Measurements from ENCODE around the gene SH2D2A. TPM values are rescaled to one million over a fixed set of nuclear protein-coding genes. Genes with fewer than 3 reads are reported as not detected.
"Not testable (repeated sequence)": the region's sequence is repeated elsewhere in the genome, so short reads cannot be mapped to it uniquely, and the experiment has no call there.

The SH2D2A gene
- total RNA-seq, 2 experiments from 2014 or later: 134 to 138 TPM

DNA sequence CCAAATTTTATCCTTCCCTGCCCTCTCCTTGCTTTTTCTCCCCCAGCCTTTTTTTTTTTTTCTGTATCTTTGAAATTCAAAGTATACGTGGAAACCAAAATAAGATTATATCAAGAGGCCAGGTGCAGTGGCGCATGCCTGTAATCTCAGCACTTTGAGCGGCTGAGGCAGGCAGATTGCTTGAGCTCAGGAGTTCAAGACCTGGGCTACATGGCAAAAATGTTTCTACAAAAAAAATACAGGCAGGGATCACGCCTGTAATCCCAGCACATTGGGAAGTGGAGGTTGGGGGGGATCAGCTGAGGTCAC, 55.9 kb downstream of the SH2D2A start:
- no peaks in the 10 kb centered on the region for H3K9me3 Mint-ChIP-seq
- H3K4me1 Mint-ChIP-seq (ENCODE audit: low read depth): no peaks in the 10 kb centered on the region
- intact Hi-C loops (cut with micrococcal nuclease): no loop called here
- CTCF ChIA-PET: interaction anchor here (0.8 to 1.5 kb wide), 3 partner anchors 9 to 34 kb away, joined by 3 to 7 read pairs (median 6); partner anchors contain the start of gene MRPL24
- no peak overlapping the region for H3K27ac Mint-ChIP-seq
- DNase-seq: no peak
- no peaks in the 10 kb centered on the region for H3K27me3 Mint-ChIP-seq (ENCODE audit: low read depth)
- H3K4me3 Mint-ChIP-seq: no peak overlapping the region
- H3K36me3 Mint-ChIP-seq (ENCODE audit: low read depth): no peaks in the 10 kb centered on the region

- Mint-ChIP-seq H3K4me3 (no peak overlapping the region), H3K36me3 (ENCODE audit: low read depth) (no peaks in the 10 kb centered on the region), H3K9me3 (no peaks in the 10 kb centered on the region), H3K4me1 (ENCODE audit: low read depth) (no peaks in the 10 kb centered on the region), H3K27me3 (ENCODE audit: low read depth) (no peaks in the 10 kb centered on the region), H3K27ac (no peak overlapping the region)
- DNase-seq: no peak
- CTCF ChIA-PET: interaction anchor here (1.3 to 1.5 kb wide), 2 partner anchors 8 to 34 kb away, joined by 6 to 7 read pairs; no protein-coding TSS in a partner anchor
- intact Hi-C loops (cut with micrococcal nuclease): no loop called here
Measured at GRCh38 chr1:156760092-156760795, 56.4 kb downstream of the SH2D2A start.

- DNase-seq; intact Hi-C loops (cut with micrococcal nuclease); H3K27ac Mint-ChIP-seq; H3K27me3 Mint-ChIP-seq (ENCODE audit: low read depth); H3K4me1 Mint-ChIP-seq (ENCODE audit: low read depth); H3K36me3 Mint-ChIP-seq (ENCODE audit: low read depth); H3K4me3 Mint-ChIP-seq; H3K9me3 Mint-ChIP-seq: not testable (repeated sequence)
- CTCF ChIA-PET: interaction anchor here (0.6 to 2.1 kb wide), 2 partner anchors 15 to 68 kb away, joined by 3 to 7 read pairs; no protein-coding TSS in a partner anchor
Measured at GRCh38 chr1:156757572-156758253, 58.9 kb downstream of the SH2D2A start.

GRCh38 chr1:156756355-156756754, 60.3 kb downstream of the SH2D2A start:
- H3K27ac Mint-ChIP-seq: no peak overlapping the region
- peaks cover 8% of the 10 kb centered on the region for H3K4me1 Mint-ChIP-seq (ENCODE audit: low read depth)

More at GRCh38 chr1:156756355-156756754, 60.3 kb downstream of the SH2D2A start:
- no peaks in the 10 kb centered on the region for H3K36me3 Mint-ChIP-seq (ENCODE audit: low read depth)
- no peak for DNase-seq
- H3K9me3 Mint-ChIP-seq: no peaks in the 10 kb centered on the region
- CTCF ChIA-PET: interaction anchor here (0.5 to 2.1 kb wide), 10 partner anchors 9 to 288 kb away, joined by 3 to 9 read pairs (median 4); no protein-coding TSS in a partner anchor
- intact Hi-C loops (cut with micrococcal nuclease): no loop called here
- H3K27me3 Mint-ChIP-seq (ENCODE audit: low read depth): no peaks in the 10 kb centered on the region
- no peak overlapping the region for H3K4me3 Mint-ChIP-seq

Other genes with a start within 250 kb of the SH2D2A start
- 10 to 100 TPM in 1 of 2 experiments, 1 to 10 TPM in 1; 9.4 to 10.6 TPM for gene IQGAP3, start 244.3 kb downstream of the SH2D2A start, total RNA-seq
- 1 to 10 TPM; 3.1 to 3.9 TPM for gene TTC24, start 237.1 kb downstream of the SH2D2A start, total RNA-seq
- gene NAXE, start 225.1 kb downstream of the SH2D2A start, total RNA-seq: 10 to 100 TPM; 77.4 to 84.6 TPM
- 10 to 100 TPM; 37.5 to 38.3 TPM for gene GPATCH4, start 215.4 kb downstream of the SH2D2A start, total RNA-seq
- under 1 TPM; 0.40 to 0.55 TPM for gene HAPLN2, start 197.4 kb downstream of the SH2D2A start, total RNA-seq
- not detected for gene BCAN, start 174.7 kb downstream of the SH2D2A start, total RNA-seq
- gene NES, start 139.4 kb downstream of the SH2D2A start, total RNA-seq: not detected
- under 1 TPM; 0.45 to 0.72 TPM for gene CRABP2, start 111.3 kb downstream of the SH2D2A start, total RNA-seq
- gene METTL25B, start 88.4 kb downstream of the SH2D2A start, total RNA-seq: 10 to 100 TPM; 35.3 to 35.5 TPM
- 10 to 100 TPM; 24.8 to 28.7 TPM for gene ISG20L2, start 88.1 kb downstream of the SH2D2A start, total RNA-seq
- gene MRPL24, start 75.8 kb downstream of the SH2D2A start, total RNA-seq: 100 to 1,000 TPM in 1 of 2 experiments, 10 to 100 TPM in 1; 91.1 to 114 TPM
- 100 to 1,000 TPM; 282 to 283 TPM for gene HDGF, start 65.2 kb downstream of the SH2D2A start, total RNA-seq
- gene PRCC, start 49.3 kb downstream of the SH2D2A start, total RNA-seq: 10 to 100 TPM; 55.2 to 55.8 TPM
- gene INSRR, start 42.3 kb upstream of the SH2D2A start, total RNA-seq: not detected
- gene NTRK1, start 44.0 kb upstream of the SH2D2A start, total RNA-seq: under 1 TPM in 1 of 2 experiments, not detected in 1; 0.67 TPM
- not detected for gene PEAR1, start 76.9 kb upstream of the SH2D2A start, total RNA-seq
- not detected for gene LRRC71, start 103.8 kb upstream of the SH2D2A start, total RNA-seq
- gene ARHGEF11, start 228.9 kb upstream of the SH2D2A start, total RNA-seq: 1 to 10 TPM; 3.2 to 3.4 TPM

Measured in activated naive CD4-positive, alpha-beta T cell treated with anti-CD3 and anti-CD28 coated beads for 36 hours (primary cell).